Lower leg skin (tissue), 3 donors: Measurements from ENCODE around the gene SLC41A1.

ENCODE experiments used
- CTCF ChIP-seq, 3 donors: fragments of 450-650 bp; IDR thresholded peaks; one replicate each; pipeline ENCODE4 v1.5.1; 2016; ENCODE audit warnings: antibody characterized with exemption in 3 of 3, mild to moderate bottlenecking in 3 of 3, moderate library complexity in 2 of 3
- POLR2A ChIP-seq, 2 donors: fragments of 450-650 bp; IDR thresholded peaks; one replicate each; pipeline ENCODE4 v1.6.1; 2016 to 2017; ENCODE audit warnings: antibody characterized with exemption in 2 of 2, mild to moderate bottlenecking in 1 of 2, moderate library complexity in 1 of 2

- TF ChIP-seq POLR2A (IDR thresholded peaks at IDR 0.05) (no peak), CTCF (IDR thresholded peaks at IDR 0.05) (no peak)
Observed at GRCh38 chr1:205751036-205751651, 61.9 kb downstream of the SLC41A1 start.
